ENCODE results near the gene GOLGA7B.
"Not testable (repeated sequence)": the region's sequence is repeated elsewhere in the genome, so short reads cannot be mapped to it uniquely, and the experiment has no call there.

GOLGA7B gene

DNA sequence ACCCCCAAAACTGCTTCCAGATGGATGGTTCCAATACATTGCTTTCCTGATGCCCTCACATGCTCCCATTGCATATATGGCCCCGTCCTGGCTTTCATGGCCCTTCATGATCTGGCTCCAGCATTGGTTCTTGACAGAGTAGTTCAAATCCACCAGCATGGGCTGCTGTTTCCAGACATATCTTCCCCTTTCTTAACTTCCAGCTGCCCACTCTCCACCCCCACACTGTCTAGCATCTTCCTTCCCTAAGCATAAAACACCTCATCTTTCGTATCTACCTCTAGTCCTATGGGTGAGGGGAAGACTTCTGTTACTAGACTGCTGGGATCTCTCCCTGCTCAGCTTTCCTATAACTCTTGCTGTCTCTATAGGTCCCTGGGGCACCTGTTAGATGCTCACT, 13.2 kb upstream of the GOLGA7B start:
- no peak for DNase-seq

DNA sequence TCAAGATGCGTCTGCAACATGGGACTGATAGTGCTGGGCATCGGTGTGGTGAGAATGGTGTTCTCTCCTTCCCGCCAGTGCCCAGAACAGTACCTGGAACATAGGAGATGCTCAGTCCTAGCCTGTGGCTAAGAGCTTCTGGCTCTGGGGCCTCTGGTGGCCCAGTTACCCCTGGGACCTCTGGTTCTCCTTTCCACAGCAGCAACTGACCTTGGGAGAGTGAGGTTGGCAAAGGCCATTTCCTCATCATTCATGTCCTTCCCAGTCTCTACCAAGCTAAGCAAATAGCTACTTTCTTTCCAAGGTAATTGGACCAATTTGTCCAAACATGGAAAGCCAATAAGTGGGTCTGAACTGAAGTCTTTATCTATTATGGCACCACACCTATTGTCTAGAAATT, 11.6 kb upstream of the GOLGA7B start:
- no peak for DNase-seq

DNA sequence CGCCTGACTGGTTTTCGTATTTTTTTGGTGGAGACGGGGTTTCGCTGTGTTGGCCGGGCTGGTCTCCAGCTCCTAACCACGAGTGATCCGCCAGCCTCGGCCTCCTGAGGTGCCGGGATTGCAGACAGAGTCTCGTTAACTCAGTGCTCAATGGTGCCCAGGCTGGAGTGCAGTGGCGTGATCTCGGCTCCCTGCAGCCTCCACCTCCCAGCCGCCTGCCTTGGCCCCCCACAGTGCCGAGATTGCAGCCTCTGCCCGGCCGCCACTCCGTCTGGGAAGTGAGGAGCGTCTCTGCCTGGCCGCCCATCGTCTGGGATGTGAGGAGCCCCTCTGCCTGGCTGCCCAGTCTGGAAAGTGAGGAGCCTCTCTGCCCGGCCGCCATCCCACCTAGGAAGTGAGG, 8.5 kb upstream of the GOLGA7B start:
- not testable (repeated sequence) for DNase-seq

DNA sequence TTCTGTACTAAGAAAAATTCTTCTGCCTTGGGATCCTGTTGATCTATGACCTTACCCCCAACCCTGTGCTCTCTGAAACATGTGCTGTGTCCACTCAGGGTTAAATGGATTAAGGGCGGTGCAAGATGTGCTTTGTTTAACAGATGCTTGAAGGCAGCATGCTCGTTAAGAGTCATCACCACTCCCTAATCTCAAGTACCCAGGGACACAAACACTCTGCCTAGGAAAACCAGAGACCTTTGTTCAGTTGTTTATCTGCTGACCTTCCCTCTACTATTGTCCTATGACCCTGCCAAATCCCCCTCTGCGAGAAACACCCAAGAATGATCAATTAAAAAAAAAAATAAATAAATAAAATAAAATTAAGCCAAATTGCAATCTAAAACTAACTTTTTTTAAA, 7.5 kb upstream of the GOLGA7B start:
- DNase-seq: not testable (repeated sequence)

DNA sequence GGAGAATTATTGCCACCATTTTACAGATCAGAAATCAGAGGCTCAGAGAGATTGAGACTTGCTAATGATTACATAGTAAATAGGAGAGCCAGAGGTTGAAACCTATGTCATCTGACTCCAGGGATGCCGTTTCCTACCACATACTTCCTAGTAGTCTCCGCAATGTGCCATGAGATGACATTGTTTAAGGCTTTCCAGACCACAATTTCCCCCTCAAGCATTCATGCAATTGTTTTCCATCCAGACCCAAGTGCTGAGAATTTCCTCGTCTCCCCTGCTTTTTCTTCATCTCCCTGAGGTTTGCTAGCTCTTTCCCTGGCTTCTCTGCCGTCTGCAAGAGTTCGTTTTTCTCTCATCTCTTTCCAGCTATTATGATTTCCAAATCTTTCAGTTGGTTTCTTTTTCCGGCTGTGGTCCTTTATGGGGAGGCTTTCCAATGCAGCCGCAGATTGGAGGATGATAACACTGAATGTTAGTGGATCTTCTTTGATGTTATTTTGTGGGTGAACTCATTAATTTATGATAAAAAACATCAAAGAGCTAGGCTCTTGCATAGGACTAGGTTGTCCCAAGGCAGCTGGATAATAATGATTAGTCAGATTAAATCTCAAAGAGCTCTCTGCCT, 6.9 kb upstream of the GOLGA7B start:
- no peak for DNase-seq

DNA sequence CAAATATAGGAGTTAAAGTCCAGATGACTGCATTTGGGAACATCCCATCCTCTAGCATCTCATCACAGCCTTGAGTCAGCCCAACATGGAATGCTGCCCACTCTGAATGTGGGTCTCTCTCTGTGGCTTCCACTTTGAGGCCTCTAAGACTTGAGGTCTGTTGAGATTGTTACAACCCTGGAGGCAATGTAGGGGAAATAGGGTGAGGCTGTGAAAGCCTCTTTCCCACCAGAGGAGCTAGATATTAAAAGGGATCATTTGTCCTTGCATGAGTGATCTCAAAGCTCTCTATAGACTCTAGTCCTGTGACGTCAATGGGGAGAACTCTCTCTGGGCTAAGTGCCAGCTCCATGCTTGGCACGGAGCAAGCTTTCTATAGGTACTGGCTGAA, 6.4 kb upstream of the GOLGA7B start:
- peak; percentile 23 to 35 for DNase-seq

DNA sequence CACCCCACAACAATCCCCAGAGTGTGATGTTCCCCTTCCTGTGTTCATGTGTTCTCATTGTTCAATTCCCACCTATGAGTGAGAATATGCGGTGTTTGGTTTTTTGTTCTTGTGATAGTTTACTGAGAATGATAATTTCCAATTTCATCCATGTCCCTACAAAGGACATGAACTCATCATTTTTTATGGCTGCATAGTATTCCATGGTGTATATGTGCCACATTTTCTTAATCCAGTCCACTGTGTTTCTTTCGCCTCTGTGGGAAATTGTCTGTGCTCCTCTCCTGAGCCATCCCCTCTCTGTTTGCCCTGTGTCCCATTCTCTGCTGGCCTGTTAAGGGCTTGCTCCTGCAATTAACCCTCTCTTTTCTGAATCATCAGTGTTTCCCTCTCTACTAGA, 5.7 kb upstream of the GOLGA7B start:
- DNase-seq: not testable (repeated sequence)

DNA sequence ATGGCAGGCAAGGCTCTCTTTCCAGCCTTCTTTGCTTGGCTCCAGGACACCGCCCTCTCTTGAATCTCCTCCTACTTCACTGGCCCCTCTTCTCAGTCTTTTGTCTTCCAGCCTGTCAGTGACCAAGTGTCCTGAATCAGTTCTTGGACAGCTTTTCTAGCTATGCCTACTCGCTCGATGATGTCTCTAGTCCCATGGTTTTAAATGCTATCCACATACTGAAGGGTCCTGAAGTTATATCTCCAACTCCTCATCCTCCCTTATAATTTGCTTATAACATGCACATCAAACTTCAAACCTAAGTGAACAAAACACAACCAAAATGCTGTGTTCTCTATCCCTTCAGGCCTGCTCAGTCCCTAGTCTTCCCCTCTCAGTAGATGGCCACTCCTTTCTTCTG, 5.0 kb upstream of the GOLGA7B start:
- no peak for DNase-seq

DNA sequence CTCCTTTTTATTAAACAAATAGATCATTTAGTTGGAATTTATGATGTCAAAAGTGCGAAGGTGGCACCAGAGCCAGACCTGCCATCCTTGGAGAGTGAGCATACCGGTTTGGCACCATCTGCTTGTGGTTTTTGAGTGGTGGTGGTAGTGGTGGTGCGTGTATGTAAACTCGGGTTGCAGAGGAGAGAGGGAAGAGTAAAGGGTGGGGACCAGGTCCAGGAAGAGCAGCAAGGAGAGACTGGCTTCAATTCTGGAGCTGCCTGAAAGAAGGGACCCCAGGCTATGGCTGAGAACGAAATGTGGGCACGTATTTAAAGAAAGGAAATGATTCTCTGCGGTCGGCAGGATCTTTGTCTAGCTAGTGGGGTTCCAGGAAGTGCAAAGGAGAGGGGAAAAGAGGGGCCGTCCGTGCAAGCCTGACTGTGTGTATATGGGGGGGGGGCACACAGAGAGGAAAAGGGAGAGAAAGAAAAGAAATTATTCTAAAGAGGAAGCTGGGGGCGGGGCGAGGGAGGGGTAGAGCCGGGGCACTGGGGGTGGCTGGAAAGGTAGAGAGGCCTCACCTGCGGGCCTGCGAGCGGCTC, 448 bp upstream of the GOLGA7B start:
- DNase-seq: peak in 1 of 2 experiments; percentile 69

DNA sequence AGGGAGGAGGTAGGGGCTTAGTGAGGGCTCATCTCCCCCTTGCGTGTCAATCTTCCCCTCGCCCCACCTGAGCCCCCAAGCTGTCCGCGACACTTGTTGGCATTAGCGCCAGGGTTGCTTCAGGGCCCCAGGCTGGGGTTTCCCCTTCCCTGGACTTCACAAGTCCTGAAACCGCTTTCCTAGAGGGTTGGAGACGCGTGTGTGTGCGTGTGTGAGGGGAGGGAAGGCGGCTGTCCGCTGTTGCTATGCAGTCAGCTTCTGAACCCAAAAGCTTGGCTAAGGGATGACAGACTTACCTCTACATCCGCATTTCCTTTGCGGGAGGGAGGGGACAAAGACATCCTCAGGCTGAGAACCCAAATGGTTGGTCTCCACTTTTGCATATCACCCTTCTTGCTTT, 803 bp downstream of the GOLGA7B start:
- DNase-seq: no peak

DNA sequence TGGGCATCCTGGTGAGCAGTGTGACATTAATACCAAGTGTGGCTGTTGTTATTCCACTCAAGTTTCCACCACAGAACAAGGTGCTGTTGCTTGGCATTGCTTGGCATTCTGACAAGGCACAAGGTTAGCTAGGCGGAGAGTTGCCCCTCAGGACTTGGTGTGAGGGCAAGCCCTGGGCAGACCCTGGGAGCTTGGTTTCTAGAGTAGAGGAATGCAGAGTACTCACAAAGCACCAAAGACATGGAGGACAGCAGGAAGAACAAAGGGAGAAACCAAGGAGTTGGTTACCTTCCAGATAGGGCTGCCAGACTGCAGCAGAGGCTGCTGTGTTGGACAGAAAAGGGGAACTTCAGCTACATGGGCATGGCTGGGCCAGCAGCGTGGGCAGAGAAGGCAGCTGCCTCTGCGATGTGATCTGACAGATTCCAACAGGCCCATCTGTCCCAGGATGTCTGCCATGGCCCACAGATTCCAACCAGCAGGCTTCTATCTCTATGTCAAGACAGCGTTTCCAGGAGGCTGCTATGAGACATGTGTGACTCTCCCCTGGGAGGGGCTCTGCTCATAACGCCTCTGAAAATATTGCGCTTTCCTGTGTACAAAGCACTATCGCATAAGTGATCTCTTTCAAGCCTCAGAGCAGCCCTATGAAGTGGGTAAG, 1.8 kb downstream of the GOLGA7B start:
- DNase-seq: no peak

DNA sequence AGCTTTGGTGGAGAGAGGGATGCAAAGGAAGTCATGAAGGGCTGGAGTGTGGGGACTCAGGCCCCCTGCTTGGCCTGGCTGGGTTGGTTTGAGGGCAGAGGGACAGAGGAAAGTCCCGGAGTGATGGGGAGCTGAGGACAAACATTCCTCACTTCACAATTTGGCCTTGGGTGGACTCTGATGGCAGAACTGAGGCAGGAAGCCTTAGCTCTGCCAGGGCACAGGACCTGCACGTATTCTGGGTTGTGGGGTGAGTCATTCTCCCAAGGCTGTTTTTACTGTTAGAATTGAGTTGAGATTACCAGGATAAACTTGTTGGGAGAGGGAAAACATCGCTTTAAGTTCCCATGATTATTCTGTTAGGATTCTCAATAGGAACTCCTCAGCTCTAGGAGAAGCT, 2.6 kb downstream of the GOLGA7B start:
- no peak for DNase-seq

DNA sequence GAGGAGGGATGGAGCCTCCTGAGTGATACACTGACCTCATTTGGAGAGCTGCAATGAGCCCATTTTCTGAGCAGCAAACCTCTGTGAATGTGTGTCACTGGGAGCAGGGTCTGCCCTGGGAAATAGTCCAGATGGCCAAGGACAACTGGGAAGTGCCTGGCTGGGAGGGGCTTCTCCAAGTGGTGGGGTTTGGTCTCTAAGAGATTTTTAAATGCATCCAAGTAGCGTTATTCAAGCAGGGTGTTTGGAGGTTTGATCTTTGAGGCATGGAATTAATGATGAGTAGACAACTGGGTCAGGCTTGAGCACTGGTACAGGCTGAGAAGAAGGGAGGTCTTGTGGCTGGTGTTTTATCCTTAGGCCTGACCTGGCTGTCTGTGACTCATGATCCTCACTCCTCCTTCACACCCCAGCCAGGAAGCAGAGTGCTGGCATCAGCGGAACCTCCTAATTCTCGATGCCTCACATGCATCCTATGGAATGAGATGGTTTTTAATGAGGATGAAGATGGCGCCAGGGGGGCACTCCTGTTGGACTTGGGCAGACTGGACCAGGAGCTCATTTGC, 3.3 kb downstream of the GOLGA7B start:
- no peak for DNase-seq

DNA sequence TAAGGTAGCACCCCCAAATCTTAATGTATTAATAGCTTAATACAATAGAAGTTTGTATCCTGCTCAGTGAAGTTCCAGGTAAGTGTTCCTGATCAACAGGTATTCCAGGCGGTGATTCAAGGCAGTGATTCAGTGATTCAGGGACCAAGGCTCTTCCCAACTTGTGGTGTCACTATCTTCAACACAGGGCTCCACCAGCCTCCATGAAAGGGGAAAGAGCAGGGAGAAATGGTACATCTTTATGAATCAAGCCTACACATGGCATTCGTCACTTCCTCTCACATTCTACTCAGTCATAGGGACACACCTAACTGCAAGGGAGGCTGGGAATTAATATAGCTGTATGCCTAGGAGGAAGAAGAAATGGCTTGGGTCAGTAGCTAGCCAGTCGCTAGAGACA, 5.1 kb downstream of the GOLGA7B start:
- no peak for DNase-seq

DNA sequence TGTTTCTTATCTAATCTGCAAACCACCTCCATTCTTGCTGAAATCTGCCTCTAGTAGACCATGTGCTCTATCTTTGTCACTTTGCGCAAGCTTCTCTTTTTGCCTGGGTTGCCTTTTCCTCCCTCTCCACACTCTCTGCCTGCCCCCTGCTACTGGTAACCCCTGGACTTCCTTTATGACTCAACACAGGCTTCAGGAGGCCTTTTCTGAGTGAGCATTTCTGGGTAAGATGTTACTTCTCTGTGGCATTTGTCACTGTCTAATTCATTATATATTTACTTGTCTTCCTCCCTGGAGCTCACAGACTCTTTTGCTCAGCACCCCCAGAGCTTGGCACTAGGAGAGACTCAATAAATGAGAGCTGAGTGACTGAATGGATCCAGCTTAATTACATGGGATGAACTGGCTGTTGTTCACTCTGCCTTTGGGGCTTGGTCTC, 8.4 kb downstream of the GOLGA7B start:
- DNase-seq: no peak

DNA sequence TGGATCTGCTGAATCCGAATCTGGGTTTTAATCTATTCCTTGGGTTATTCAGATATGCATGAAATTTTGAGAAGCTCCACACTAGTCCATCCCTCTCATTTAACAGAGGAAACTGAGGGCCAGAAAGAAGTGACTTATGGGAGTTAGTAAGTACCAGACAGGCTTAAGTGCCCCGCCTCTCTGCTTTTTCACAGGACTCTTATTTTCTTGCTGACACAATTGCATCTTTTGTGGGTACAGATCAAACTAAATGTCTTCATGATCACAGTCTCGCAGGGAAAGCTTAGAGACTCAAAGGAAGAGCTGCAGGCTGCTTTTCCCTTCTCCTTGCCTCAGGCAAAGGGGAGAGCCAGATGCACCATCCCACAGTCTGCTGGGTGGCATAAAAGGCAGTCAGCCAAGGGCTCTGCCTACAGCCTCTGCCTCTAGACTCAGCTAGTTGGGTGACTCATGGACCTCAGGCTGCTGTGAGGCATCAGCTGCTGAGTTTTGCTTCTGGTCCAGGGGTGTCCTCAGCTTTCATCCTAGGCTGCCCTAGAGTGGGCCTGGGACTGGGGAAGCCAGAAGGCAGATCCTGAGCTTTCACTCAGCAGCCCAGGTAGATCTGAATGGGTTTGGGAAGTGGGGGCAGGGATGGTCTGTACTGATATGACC, 11.6 kb downstream of the GOLGA7B start:
- no peak for DNase-seq

DNA sequence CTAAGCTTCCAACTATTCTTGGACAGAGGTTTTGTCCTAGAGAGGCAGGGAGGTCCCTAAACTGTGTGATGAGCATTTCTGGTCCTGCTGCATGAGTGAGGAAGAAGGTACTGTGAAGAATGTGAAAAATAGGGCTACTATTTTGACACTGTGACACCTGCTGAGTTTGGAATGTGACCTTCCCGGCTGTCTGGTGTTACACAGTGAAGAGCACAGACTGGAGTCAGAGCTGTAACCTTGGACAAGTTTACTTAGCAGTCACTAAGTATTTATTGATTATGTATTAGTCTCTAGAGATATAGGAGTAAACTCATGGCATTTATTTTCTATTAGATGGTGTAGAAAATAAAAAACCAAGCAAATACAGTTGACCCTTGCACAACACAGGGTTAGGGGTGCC, 12.3 kb downstream of the GOLGA7B start:
- no peak for DNase-seq

DNA sequence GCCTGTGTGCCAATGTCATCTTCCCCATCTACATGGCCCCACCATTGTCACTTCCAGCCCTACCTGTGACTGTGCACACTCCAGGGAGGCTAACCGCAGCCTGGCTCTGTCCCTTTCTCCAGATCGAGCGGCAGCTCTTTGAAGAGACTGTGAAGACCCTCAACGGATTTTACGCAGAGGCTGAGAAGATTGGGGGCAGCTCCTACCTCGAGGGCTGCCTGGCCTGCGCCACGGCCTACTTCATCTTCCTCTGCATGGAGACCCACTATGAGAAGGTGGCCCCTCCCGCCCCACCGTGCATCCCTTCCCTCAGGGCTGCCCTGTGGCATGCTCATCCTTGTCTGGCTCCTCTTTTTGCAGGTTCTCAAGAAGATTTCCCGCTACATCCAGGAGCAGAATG, 14.2 kb downstream of the GOLGA7B start:
- no peak for DNase-seq

DNA sequence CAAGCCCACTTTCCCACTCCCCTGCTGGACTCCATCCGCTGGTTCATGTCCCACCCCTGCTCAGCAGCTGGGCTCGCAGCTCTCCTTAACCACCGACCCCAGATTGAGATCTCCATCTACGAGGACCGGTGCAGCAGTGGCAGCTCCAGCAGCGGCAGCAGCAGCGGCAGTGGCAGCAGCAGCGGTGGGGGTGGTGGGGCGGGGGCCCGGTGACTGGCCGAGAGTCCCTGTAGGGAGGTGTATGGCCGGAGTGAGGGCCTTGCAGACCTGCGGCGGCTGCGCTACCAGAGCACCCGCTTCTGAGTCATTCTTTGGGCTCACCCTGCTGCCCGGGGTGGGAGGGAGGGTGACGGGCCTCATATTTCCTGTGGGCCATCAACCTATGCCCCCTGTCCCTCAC, 15.8 kb downstream of the GOLGA7B start:
- DNase-seq: no peak

DNA sequence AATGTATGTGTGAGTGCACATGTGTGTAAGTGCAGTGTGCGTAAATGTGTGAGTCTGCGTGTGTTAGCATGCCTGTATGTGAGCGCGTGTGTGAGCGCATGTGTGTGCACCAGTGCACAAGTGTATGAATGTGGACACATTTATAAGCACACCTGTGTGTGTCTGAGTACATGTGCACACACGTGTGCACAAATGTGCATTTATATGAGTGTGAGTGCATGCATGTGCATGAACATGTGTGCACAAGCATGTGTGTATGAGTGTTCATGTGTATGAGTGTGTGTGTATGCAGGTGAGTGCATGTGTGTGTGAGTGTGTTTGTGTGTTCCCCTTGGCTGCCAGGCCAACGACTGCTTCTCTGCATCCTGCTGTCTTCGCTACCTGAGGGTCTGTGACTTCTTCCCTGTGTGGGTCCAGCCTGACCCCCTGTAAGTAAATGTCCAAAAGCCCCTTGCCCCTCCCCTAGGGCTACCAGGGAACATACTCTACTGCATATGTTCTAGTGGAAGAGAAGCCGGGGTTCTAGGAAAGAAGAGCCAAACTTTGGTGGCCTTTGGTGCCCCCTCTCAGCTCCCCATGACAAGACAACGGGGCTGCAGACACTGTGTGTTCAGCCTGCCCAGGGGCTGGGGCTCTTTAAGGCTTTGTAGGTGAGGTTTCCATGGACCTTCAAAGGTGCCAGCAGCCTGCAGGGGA, 17.0 kb downstream of the GOLGA7B start:
- DNase-seq: no peak

DNA sequence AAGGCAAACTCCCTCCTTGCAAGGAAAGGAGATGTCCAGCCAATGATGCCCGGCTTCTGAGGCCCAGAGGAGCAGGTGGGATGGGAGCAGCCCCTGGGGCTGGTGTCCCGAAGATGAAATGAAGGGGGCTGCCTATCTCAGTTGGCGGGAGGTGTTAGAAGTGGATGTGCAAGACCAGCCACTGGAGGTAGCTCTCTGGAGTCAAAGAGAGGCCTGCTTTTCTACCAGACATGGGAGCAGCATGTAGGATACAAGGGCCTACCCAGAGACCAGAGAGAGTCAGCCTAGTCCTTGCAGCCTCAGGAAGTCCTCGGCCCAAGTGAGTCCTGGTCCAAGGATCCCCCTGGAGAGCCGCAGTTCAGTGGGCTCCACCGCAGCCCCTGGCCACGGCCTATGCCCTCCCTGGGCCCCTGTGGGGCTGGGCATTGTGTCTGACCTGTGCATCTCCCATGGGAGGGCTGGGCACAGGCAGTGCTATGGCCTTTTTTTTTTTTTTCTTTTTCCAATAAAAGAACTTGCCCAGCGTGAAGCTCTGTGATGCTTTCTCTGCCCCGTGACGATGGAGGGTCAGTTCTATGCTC, 17.7 kb downstream of the GOLGA7B start:
- DNase-seq: no peak

DNA sequence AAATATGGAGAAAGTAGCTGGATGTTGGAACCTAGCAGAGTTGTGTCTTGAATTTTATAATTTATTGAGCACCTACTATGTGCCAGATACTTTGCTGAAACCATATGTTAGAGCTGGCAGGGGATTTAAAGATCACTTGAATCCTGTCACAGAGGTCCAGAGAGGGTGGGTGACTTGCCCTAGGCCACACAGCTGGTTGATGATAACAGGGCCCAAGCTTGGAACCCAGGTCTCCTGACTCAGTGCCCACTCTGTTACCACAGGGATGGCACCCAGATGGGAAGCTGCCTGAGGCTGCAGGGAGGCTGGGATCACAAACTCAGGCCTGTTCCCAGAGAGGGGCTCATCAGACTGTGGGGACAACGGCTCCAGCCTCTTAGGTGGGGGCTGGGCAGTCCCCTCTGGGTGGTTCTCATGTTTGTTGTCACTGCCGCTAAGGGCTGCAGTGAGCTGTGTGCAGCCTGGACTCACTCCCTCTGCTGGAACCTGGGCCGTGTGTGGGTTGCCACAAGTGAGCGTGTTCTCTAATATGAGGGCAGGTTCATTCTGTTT, 18.6 kb downstream of the GOLGA7B start:
- DNase-seq: no peak

Measured in NCI-H187 (cell line).